Heart left ventricle (tissue), 16 donors: ENCODE results near the gene ADGRD1. TPM values are rescaled to one million over a fixed set of nuclear protein-coding genes. Genes with fewer than 3 reads are reported as not detected.

Experiments used
- ATAC-seq, 4 donors: fragments of 200-7000 bp; cut with Tn5 transposase; one replicate each; pipeline ENCODE4 v1.9.1; 2020 to 2022; ENCODE audit warnings: moderate library complexity in 4 of 4, mild to moderate bottlenecking in 3 of 4, moderate number of reproducible peaks in 1 of 4
- DNase-seq, 5 donors: peaks; one replicate each; pipeline ENCODE4 v3.0.0-alpha.2; 2020
- H3K27ac ChIP-seq, 12 donors: fragments of 200-600 bp; sonication (generic) in 4 of 12; one replicate each; pipeline versions ENCODE4 v1.5.0 to v1.8.0; 2016 to 2022; ENCODE audit warnings: mild to moderate bottlenecking in 2 of 12
- H3K27me3 ChIP-seq, 9 donors: fragments of 200-600 bp; sonication (generic) in 2 of 9; one replicate each; pipeline versions ENCODE4 v1.5.1 to v1.8.0; 2016 to 2022; ENCODE audit warnings: mild to moderate bottlenecking in 3 of 9
- H3K36me3 ChIP-seq, 9 donors: fragments of 200-600 bp; sonication (generic) in 2 of 9; one replicate each; pipeline versions ENCODE4 v1.5.0 to v1.8.0; 2018 to 2022; ENCODE audit warnings: mild to moderate bottlenecking in 2 of 9
- H3K4me1 ChIP-seq, 12 donors: fragments of 200-600 bp; sonication (generic) in 4 of 12; one replicate each; pipeline versions ENCODE4 v1.5.0 to v1.8.0; 2016 to 2022; ENCODE audit warnings: mild to moderate bottlenecking in 3 of 12
- H3K4me3 ChIP-seq, 12 donors: fragments of 200-600 bp; sonication (generic) in 4 of 12; one replicate each; pipeline versions ENCODE4 v1.5.0 to v1.8.0; 2017 to 2022; ENCODE audit warnings: mild to moderate bottlenecking in 9 of 12, moderate library complexity in 4 of 12
- H3K9me3 ChIP-seq, 12 donors: fragments of 200-600 bp; sonication (generic) in 4 of 12; one replicate each; pipeline versions ENCODE4 v1.5.0 to v1.8.0; 2016 to 2022; ENCODE audit warnings: mild to moderate bottlenecking in 1 of 12
- CTCF ChIP-seq, 12 donors: fragments of 200-600 bp; sonication (generic) in 4 of 12; IDR thresholded peaks; one replicate each; pipeline versions ENCODE4 v1.5.0 to v1.8.0; 2018 to 2022; ENCODE audit warnings: antibody characterized with exemption in 12 of 12, mild to moderate bottlenecking in 5 of 12
- POLR2A ChIP-seq, 2 donors: fragments of 450-650 bp; IDR thresholded peaks; one replicate each; pipeline ENCODE4 v1.6.1; 2017; ENCODE audit warnings: antibody characterized with exemption in 2 of 2, mild to moderate bottlenecking in 2 of 2, moderate library complexity in 2 of 2
- WGBS, 4 donors: extraction: QIAGEN DNeasy Blood & Tissue Kit in 2 of 4; methylation state at CpG; one replicate each; pipeline versions ENCODE4 v1.1.5 to v1.1.7; 2013 to 2018; 5-methylcytosine and 5-hydroxymethylcytosine counted together
- intact Hi-C, 10 donors: fragments of 100-400 bp; cut with DNase I; formaldehyde crosslinking; loops; one replicate each; pipeline versions ENCODE4 v1.11.1 to v1.14.2; 2022
- polyA plus RNA-seq, 2 donors: library from polyadenylated mRNA; stranded (reverse); fragments of 200-250 nt; gene quantifications; one replicate each; pipeline ENCODE4 v1.2.3, GENCODE V29; 2013
- total RNA-seq, 9 donors: library from RNA; depleted of rRNA in 2 of 9; stranded (reverse); fragments of >200 nt in 2 of 9; fragmentation: NEBNext Ultra II Directional in 3 of 9; extraction: Animal tissue kit (Norgen Biotek cat#: 25700) in 3 of 9; gene quantifications; one replicate each; pipeline versions ENCODE4 v1.1.0 to v1.2.4, GENCODE V29; 2016 to 2023
- donor health status: ischemic (EF 13 %, LVEDD 7.1; RV severe dilation, severe dysfunction).
- donor health status: healthy with polysubstance abuse.
- donor health status: DM: no; HTN: yes; CAD: no.
- donor health status: DM: no; HTN: no; CAD: no.
- donor health status: ischemic (EF 25% LVEDD 6.9; RV normal size, moderate dysfunction).
- donor health status: ischemic (EF 25% LVEDD 5.7; RV mildly dilated, moderate dysfunction).
- donor health status: healthy.
- donor health status: DM: yes; HTN: yes; CAD: no.
- donor health status: ischemic (EF 35%, LVEDD 5.7; RV mildly dilated, moderate dysfunction).
- donor health status: nonischemic (EF 11% LVEDD 7.7; RV severe dilation, severe dysfunction).
- donor health status: DM: yes; HTN: yes; CAD: no.
- donor health status: PGD.
- donor health status: ischemic (EF 29% LVEDD 5.4; RV normal size, mild dysfunction).
- donor health status: nonischemic (EF 23%, LVEDD 6.1; RV moderate dilation, normal function).

The ADGRD1 gene
- total and polyA plus RNA-seq, 11 donors = 22.7 to 109 (median 66.3) TPM

- no peak overlapping the region for H3K4me3 ChIP-seq
- ATAC-seq = no peak
- H3K27ac ChIP-seq = peak overlapping the region in 3 of 12 donors; percentile 41 to 61 (median 51)
- intact Hi-C loops = loop anchor here in 1 of 10 donors (10.0 kb wide), 1 partner anchor 95 kb away; no protein-coding TSS in a partner anchor
- peaks cover 0 to 45% (median 15%) of the 10 kb centered on the region in 9 donors for H3K36me3 ChIP-seq
- TF ChIP-seq POLR2A (IDR thresholded peaks at IDR 0.05) (no peak), CTCF (IDR thresholded peaks at IDR 0.05) (no peak)
- DNase-seq = no peak
- peaks cover 0 to 29% (median 12%) of the 10 kb centered on the region in 12 donors for H3K4me1 ChIP-seq
- H3K27me3 ChIP-seq = no peaks in the 10 kb centered on the region
- WGBS, 4 donors = 84 to 89% (median 87%) methylated on average over 20 to 21 of the region's 21 CpGs
- H3K9me3 ChIP-seq = no peaks in the 10 kb centered on the region
Observed at GRCh38 chr12:131009595-131010395, 56.1 kb downstream of the ADGRD1 start.

- peaks cover 0 to 27% (median 12%) of the 10 kb centered on the region in 12 donors for H3K4me1 ChIP-seq
- H3K4me3 ChIP-seq = no peak overlapping the region
- ATAC-seq = peak in 1 of 4 donors; percentile 33
- DNase-seq = no peak
- WGBS, 4 donors = 82 to 88% (median 83%) methylated on average over 16 to 18 of the region's 18 CpGs
- intact Hi-C loops = no loop called here
- peaks cover 0 to 43% (median 18%) of the 10 kb centered on the region in 9 donors for H3K36me3 ChIP-seq
- H3K27me3 ChIP-seq = no peaks in the 10 kb centered on the region
- H3K9me3 ChIP-seq = no peaks in the 10 kb centered on the region
- peak overlapping the region in 8 of 12 donors; percentile 24 to 61 (median 46) for H3K27ac ChIP-seq
- TF ChIP-seq POLR2A (IDR thresholded peaks at IDR 0.05) (no peak), CTCF (IDR thresholded peaks at IDR 0.05) (no peak)
Observed at GRCh38 chr12:131010396-131011131, 56.9 kb downstream of the ADGRD1 start.

GRCh38 chr12:131011165-131012079 lies 57.7 kb downstream of the ADGRD1 start:
- ATAC-seq (peak in 2 of 4 donors; percentile 26 to 37), DNase-seq (peak in 3 of 5 donors; percentile 45 to 78 (median 68))
- Histone ChIP-seq H3K4me3 (no peak overlapping the region), H3K27me3 (no peaks in the 10 kb centered on the region), H3K4me1 (peaks cover 0 to 25% (median 12%) of the 10 kb centered on the region in 12 donors), H3K27ac (peak overlapping the region in 5 of 12 donors; percentile 9 to 61 (median 53)), H3K36me3 (peaks cover 0 to 41% (median 12%) of the 10 kb centered on the region in 9 donors), H3K9me3 (no peaks in the 10 kb centered on the region)
- WGBS, 4 donors = 82 to 87% (median 85%) methylated on average over 39 to 40 of the region's 40 CpGs
- TF ChIP-seq POLR2A (IDR thresholded peaks at IDR 0.05) = no peak
- no peak for TF ChIP-seq CTCF (IDR thresholded peaks at IDR 0.05)
- intact Hi-C loops = no loop called here
